ENCODE results near the gene IDI1.

Gene IDI1

DNA sequence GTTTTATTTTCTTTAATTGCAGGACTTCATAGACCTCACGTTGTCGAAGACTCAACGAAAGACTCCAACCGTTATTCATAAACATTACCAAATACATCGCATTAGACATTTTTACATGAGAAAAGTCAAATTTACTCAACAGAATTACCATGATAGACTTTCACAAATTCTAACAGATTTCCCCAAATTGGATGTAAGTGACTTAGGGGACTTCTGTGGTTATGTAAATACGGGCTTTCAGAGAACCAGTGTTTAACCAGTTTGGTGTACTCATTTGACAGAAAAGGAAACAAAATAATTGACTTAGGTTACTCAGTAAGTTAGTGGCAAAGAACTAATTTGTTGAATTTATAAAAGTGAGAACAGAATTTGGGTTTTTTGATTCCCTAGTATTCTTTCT is 56.5 kb downstream of the IDI1 start:
- Histone ChIP-seq H3K9me3 (ENCODE audit: low read depth, low read length) (no peaks in the 10 kb centered on the region), H3K36me3 (ENCODE audit: insufficient read depth, low read length) (peaks cover 58% of the 10 kb centered on the region), H3K9ac (ENCODE audit: insufficient read length) (no peak overlapping the region), H3K27ac (no peak overlapping the region), H3K4me3 (no peak overlapping the region)
- no peak for DNase-seq (ENCODE audit: low read depth, low spot score)
- TF ChIP-seq EZH2 (IDR thresholded peaks at IDR 0.05) = no peak
- no peak for TF ChIP-seq POLR2AphosphoS5 (IDR thresholded peaks at IDR 0.05; ENCODE audit: borderline replicate concordance, low read depth, low read length)
- no peak for TF ChIP-seq FOXP2 (optimal IDR thresholded peaks at IDR 0.05; ENCODE audit: control extremely low read depth, extremely low read length, insufficient read depth)

DNA sequence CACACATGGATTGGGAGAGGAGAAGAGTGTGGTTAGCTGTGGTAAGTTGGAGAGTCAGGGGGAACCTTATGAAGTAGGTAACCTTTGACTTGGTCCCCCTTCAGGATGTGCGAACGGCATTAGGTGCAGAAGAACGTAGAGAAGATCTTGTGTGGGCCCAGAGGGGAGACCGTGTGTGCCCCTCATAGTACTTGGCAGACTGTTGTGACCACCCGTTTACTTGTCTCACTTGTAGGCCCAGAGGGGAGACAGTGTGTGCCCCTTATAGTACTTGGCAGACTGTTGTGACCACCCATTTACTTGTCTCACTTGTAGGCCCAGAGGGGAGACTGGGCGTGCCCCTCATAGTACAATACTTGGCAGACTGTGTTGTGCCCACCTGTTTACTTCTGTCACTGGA is 58.1 kb downstream of the IDI1 start:
- Histone ChIP-seq H3K9me3 (ENCODE audit: low read depth, low read length) (no peaks in the 10 kb centered on the region), H3K36me3 (ENCODE audit: insufficient read depth, low read length) (peaks cover 44% of the 10 kb centered on the region), H3K27ac (no peak overlapping the region), H3K4me3 (no peak overlapping the region), H3K9ac (ENCODE audit: insufficient read length) (no peak overlapping the region)
- no peak for TF ChIP-seq EZH2 (IDR thresholded peaks at IDR 0.05)
- no peak for TF ChIP-seq POLR2AphosphoS5 (IDR thresholded peaks at IDR 0.05; ENCODE audit: borderline replicate concordance, low read depth, low read length)
- no peak for TF ChIP-seq FOXP2 (optimal IDR thresholded peaks at IDR 0.05; ENCODE audit: control extremely low read depth, extremely low read length, insufficient read depth)
- DNase-seq (ENCODE audit: low read depth, low spot score) = no peak
